GM08714 (cell line): ENCODE data around the gene DSCAML1.
A peak's percentile ranks its signal among the peaks of the same experiment; 100 is the strongest.

Experiments
- H3K4me3 ChIP-seq: fragments of 200-500 bp; sonication (Bioruptor generic); 2 replicates; pipeline ENCODE4 v1.5.1; 2014; ENCODE audit warnings: mild to moderate bottlenecking, low read length, inconsistent platforms
- ZNF274 ChIP-seq: IDR thresholded peaks from 2 replicates; pipeline ENCODE4 v1.6.1; 2012; ENCODE audit warnings: mild to moderate bottlenecking, low read depth, low read length

The DSCAML1 gene, protein sequence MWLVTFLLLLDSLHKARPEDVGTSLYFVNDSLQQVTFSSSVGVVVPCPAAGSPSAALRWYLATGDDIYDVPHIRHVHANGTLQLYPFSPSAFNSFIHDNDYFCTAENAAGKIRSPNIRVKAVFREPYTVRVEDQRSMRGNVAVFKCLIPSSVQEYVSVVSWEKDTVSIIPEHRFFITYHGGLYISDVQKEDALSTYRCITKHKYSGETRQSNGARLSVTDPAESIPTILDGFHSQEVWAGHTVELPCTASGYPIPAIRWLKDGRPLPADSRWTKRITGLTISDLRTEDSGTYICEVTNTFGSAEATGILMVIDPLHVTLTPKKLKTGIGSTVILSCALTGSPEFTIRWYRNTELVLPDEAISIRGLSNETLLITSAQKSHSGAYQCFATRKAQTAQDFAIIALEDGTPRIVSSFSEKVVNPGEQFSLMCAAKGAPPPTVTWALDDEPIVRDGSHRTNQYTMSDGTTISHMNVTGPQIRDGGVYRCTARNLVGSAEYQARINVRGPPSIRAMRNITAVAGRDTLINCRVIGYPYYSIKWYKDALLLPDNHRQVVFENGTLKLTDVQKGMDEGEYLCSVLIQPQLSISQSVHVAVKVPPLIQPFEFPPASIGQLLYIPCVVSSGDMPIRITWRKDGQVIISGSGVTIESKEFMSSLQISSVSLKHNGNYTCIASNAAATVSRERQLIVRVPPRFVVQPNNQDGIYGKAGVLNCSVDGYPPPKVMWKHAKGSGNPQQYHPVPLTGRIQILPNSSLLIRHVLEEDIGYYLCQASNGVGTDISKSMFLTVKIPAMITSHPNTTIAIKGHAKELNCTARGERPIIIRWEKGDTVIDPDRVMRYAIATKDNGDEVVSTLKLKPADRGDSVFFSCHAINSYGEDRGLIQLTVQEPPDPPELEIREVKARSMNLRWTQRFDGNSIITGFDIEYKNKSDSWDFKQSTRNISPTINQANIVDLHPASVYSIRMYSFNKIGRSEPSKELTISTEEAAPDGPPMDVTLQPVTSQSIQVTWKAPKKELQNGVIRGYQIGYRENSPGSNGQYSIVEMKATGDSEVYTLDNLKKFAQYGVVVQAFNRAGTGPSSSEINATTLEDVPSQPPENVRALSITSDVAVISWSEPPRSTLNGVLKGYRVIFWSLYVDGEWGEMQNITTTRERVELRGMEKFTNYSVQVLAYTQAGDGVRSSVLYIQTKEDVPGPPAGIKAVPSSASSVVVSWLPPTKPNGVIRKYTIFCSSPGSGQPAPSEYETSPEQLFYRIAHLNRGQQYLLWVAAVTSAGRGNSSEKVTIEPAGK (N-terminal part only)

DNA sequence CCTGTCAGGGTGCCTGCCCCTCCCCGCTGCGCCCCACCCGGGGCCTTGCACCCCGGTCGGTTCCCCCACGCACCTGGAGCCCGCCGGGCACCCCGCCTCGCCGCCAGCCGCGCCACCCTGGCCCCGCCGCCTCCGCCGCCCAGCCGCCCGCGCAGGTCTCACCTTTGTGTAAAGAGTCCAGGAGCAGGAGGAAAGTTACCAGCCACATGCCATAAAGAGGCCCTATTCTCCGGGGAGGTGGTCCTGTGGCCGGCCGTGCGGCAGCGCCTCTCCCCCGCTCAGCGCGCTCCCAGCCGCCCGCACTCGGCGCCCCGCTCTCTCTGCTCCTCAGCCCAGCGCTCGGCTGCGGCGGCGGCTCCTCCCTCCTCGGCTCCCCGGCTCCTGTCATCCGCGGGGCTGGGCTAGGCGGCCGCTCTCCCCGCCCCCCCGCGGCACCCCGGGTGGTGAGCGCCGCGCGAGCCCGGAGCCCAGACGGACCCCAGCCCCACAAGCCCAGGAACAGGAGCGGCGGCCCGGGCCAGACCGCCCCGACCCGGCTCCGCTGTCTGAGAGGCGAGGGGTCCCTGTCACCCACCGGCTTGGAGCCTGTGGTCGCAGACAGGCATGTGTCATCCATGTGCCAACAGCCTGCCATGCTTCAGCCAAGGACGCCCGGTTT, at the start of gene DSCAML1:
Gene DSCAML1, minus strand, starts transcription at position 345 of the 658 bp plus-strand sequence. Its CDS starts 137 bp downstream, at position 208.
- no peak for TF ChIP-seq ZNF274
- peak within 1 kb of the TSS; percentile 14; the same call in 1 of the 2 replicates for H3K4me3 ChIP-seq

- no peak for TF ChIP-seq ZNF274
Observed at GRCh38 chr11:117843666-117844484, 46.9 kb upstream of the DSCAML1 start.

DNA sequence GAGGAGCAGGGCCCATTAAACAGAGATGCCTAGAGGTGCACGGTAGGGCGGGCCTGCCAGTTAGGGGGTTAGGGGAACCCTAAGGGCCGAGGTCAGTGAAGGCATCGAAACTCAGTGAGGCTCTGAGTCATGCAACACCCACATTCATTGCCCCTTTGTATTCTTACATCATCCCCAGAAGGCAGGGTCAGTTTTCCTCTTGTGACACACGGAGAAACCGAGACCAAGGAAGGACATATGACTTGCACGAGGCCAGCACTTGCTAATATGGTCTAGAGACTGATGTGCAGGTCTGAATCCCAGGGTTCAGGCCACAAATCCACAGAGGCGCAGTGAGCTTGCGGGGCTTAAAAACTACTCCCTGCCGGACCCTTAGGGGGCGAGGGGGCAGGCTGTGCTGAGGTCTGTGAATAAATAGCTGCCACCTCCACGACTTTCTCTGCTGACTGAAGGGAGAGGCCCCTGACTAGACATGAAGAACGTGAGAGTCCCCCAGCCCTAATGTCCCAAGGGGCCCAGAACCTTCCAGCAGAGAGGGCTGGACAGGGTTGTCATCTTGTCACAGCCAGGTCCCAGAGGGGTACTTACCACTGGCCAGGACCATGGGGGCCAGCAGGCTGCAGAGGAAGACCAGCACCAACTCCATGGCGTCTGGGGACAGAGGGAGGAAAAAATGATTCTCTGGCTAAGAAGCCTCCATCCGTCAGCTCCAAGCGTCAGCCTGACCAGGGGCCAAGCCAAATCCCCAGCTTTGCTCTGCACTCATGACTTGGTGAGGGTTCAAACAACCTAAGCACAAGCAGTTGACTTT, 45.3 kb upstream of the DSCAML1 start:
- no peak overlapping the region for H3K4me3 ChIP-seq
- TF ChIP-seq ZNF274 = no peak

More at GRCh38 chr11:117843666-117844484, 46.9 kb upstream of the DSCAML1 start:
- H3K4me3 ChIP-seq = no peak overlapping the region

DNA sequence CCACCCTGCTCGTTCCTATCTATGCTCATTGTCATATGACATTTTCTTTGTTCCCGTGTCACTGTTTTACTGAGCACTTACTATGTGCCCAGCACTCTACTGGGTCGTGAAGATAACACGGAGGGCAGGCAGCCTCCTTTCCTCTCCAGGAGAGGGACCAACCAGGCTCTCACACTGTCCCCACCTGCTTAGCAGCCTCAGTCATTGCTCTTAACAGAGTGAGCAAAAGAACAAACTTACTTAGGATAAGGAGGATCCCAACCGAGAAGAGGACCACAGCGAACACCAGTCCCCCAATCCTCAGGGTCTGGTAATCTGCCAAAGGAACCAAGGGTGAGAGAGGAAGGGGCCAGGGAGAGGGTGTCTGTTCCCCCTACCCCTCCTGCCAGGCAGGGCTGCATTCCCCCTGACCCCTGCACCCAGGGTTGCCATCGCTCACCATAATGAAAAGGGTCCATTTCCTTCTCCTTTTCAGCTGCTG, 44.6 kb upstream of the DSCAML1 start:
- H3K4me3 ChIP-seq = no peak overlapping the region
- no peak for TF ChIP-seq ZNF274

- TF ChIP-seq ZNF274 = no peak
- H3K4me3 ChIP-seq = no peak overlapping the region
Observed at GRCh38 chr11:117840881-117841550, 44.0 kb upstream of the DSCAML1 start.

DNA sequence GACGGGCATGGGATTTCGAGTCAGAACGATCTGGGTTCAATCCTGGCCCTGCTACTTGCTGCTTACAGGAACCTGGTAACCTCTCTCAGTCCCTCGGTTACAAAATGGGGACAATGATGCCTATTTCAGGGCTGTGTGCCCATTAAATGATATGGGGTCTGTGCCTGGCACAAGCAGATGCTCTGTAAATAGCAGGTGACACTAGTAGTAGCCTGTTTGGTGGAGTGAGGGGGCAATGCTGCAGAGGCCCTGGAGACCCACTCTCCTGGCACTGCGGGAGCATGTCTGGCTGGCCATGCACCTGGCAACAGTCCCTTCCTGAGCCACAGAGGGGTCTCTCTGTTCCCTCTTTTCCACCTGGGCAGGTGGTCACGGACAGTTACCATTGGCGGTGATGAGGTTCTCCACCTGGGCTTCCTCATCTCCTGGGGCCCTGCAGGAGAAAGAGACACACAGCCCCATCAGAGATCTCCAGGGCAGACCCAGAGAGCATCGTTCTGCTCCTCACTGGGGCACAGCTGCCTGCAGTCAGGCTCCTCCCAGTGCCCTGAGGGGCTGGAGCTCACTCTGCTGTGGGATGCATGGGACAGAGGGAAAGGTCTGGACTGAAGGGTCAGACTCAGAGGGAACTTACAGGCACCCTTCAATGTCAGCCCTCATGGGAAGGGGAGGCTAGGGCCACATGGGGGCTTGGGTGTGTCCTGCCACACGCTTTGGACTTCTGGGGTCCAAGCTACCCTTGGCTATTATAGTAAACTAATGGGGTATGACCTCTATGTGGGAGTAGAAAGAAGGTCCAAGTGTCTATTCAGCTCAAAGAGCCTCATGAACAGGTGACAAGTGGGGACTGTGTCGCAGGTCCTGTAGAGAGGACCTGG, 43.2 kb upstream of the DSCAML1 start:
- H3K4me3 ChIP-seq = no peak overlapping the region
- TF ChIP-seq ZNF274 = no peak

DNA sequence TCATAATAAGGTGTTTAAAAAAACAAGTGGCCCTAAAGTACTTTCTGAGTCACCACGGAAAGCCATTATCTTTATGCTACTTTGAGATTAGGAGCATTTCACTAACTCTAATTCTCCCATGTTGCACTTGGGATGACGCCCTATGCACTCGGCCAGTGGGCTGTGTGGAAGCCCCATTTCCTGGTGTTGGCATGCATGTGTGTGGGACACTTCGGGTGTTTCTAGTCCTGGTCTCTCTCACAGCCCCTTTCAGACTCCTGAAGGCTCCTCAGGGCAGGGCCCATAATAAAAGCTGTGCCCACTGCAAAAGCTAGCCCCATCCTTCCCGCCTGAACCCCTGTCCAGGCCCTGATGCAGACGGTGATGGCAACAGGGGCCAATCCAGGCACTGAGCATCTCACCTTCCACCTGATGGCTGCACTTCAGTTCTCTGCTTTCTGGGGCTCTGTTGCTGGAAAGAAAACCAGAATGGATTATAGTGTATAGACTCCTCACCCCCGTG, 42.4 kb upstream of the DSCAML1 start:
- no peak for TF ChIP-seq ZNF274
- no peak overlapping the region for H3K4me3 ChIP-seq

GRCh38 chr11:117838901-117839300, 41.9 kb upstream of the DSCAML1 start:
- no peak overlapping the region for H3K4me3 ChIP-seq
- no peak for TF ChIP-seq ZNF274

- no peak for TF ChIP-seq ZNF274
- no peak overlapping the region for H3K4me3 ChIP-seq
Observed at GRCh38 chr11:117837791-117838190, 40.8 kb upstream of the DSCAML1 start.

DNA sequence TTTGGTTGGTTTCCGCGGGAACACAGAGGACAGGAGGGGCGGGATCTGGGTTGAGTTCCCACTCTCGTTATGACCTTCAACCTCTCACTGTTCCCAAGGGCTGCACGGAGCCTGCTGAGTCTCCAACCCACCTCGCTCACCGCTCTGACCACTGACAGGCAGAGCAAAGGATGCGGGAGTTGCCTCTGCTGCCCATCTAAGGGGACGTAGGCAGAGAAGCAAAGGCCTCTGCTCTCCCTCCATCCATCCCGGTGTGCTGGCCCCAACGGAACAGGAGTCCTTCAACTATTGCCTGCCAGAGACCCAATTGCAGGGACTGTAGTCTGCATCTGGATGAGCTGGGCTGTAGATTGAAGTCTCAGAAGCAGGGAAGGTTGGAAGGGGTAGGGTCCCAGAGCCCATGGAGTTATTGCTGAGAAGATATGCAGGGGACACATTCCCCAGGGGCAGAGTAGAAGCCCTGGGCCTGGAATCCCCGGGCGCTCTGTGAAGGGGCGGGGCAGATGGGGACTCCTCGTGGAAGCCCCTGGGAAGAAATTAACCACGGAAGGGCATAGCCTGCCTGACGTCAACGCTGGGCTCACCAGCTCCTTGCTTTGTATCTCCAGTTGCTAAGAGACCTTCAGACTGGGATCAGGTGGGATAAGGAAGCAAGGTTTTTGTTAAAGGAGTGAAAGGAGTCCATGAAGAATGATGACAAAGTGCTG, 40.2 kb upstream of the DSCAML1 start:
- no peak overlapping the region for H3K4me3 ChIP-seq
- TF ChIP-seq ZNF274 = no peak
